Measurements from ENCODE around the gene SLC26A2. TPM values are rescaled to one million over a fixed set of nuclear protein-coding genes. Genes with fewer than 3 reads are reported as not detected.

SLC26A2 gene
- total and polyA plus RNA-seq, 2 of the 8 experiments (the other 6 are each of a cell fraction or from before 2014, with no cell fraction given) = 3.7 to 11.4 TPM

DNA sequence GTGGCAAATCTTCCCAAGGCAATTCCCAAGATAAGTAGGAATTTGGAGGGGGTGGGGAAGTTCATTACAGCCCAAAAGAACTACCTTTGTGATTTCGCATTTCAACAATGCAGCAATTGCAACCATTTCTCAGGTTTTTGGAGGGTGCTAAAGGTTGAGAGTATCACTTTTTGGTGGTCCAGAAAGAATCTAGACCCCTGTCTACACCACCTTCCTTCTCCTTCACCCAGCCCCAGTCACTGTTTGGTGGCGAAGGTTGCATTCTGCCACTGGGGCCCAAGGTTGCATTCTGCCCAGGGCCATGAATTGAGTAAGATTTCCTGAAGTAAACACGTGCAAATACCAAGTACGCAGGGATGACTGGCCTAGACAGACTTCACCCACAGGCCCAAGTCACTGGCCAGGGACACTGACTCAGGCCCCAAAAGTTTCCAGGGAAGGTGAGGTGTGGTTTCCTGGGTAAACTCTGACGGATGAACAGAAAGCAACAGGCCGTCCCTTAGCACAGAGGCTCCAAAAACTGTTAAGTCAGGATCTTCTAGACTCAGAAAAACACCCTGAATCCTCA is 21.7 kb upstream of the SLC26A2 start:
- H2BK120ac ChIP-seq (replicated peaks; ENCODE audit: low read depth, low read length) = no peak overlapping the region
- no peaks in the 10 kb centered on the region for H3K23me2 ChIP-seq (ENCODE audit: low read depth, low read length)
- H3K18ac ChIP-seq (ENCODE audit: extremely low read depth, low read length) = no peak overlapping the region
- no peak overlapping the region for H3K4ac ChIP-seq (replicated peaks; ENCODE audit: insufficient read length, low read depth, low read length)
- H3K4me3 ChIP-seq (ENCODE audit: extremely low read depth in 1 of 4, insufficient read depth in 2 of 4, low read depth in 3 of 4, low read length in 4 of 4) = no peak overlapping the region
- H3K4me1 ChIP-seq (replicated peaks in 1 of 4; ENCODE audit: control insufficient read depth in 3 of 4, insufficient read depth in 4 of 4, low read length in 3 of 4) = peaks cover 0 to 3% (median 1%) of the 10 kb centered on the region in 4 experiments; a peak in 1 of 7 replicates
- no peak overlapping the region for H3K56ac ChIP-seq (replicated peaks; ENCODE audit: insufficient read length, low read depth, low read length)
- DNase-seq (ENCODE audit: low read depth in 1 of 2, low spot score in 2 of 2) (no peak), FAIRE-seq (no peak)
- no peak overlapping the region for H2AFZ ChIP-seq (ENCODE audit: low read length)
- no peak overlapping the region for H3K9ac ChIP-seq (replicated peaks in 1 of 4; ENCODE audit: extremely low read depth in 1 of 4, low read depth in 3 of 4, low read length in 3 of 4)
- ChIA-PET POLR2A (ENCODE audit: partially characterized antibody) (no interaction called here), CTCF (ENCODE audit: partially characterized antibody) (interaction anchor here (1.0 to 1.3 kb wide), 4 partner anchors 10 to 77 kb away, joined by 3 to 9 read pairs (median 4); no protein-coding TSS in a partner anchor)
- no peak overlapping the region for H3K23ac ChIP-seq (ENCODE audit: insufficient read length)
- H3K27me3 ChIP-seq (replicated peaks in 1 of 4; ENCODE audit: control insufficient read depth in 3 of 4, extremely low read depth in 1 of 4, insufficient read depth in 3 of 4, low read length in 3 of 4) = no peaks in the 10 kb centered on the region
- H3K79me1 ChIP-seq (ENCODE audit: low read depth, low read length) = no peaks in the 10 kb centered on the region
- H2BK12ac ChIP-seq (ENCODE audit: low read depth, low read length) = 0 out of 2 replicates have a peak overlapping the region, but pooled peaks have one; percentile 62
- H3K36me3 ChIP-seq (ENCODE audit: control insufficient read depth in 2 of 4, insufficient read depth in 4 of 4, low read length in 3 of 4) = no peaks in the 10 kb centered on the region
- H3K9me3 ChIP-seq (ENCODE audit: insufficient read depth in 2 of 2, low read depth in 1 of 2, low read length in 1 of 2) = no peaks in the 10 kb centered on the region
- H4K20me1 ChIP-seq (replicated peaks in 1 of 2; ENCODE audit: control insufficient read depth in 1 of 2, insufficient read depth in 2 of 2, low read length in 2 of 2) = no peaks in the 10 kb centered on the region
- H4K91ac ChIP-seq (replicated peaks; ENCODE audit: insufficient read length, low read length) = no peak overlapping the region
- no peaks in the 10 kb centered on the region for H3K79me2 ChIP-seq (ENCODE audit: control insufficient read depth in 1 of 2, insufficient read depth in 2 of 2, low read length in 2 of 2)
- no peak overlapping the region for H2BK20ac ChIP-seq (ENCODE audit: low read length)
- no peak overlapping the region for H3K4me2 ChIP-seq (ENCODE audit: insufficient read depth in 1 of 2, low read depth in 2 of 2, low read length in 2 of 2)
- no peak overlapping the region for H4K5ac ChIP-seq (ENCODE audit: insufficient read length, low read depth, low read length)
- H3K27ac ChIP-seq (ENCODE audit: low read depth, low read length) = no peak overlapping the region
- H2BK15ac ChIP-seq (ENCODE audit: low read length) = no peak overlapping the region
- H4K8ac ChIP-seq (ENCODE audit: extremely low read depth, insufficient read depth, low read length) = no peak overlapping the region; the same call in 1 of the 2 replicates
- no peak overlapping the region for H3K14ac ChIP-seq (ENCODE audit: insufficient read length)
- H2BK5ac ChIP-seq (ENCODE audit: low read depth, low read length) = no peak overlapping the region
- H2AK5ac ChIP-seq (ENCODE audit: low read depth, low read length) = no peak overlapping the region
- TF ChIP-seq BACH1 (IDR thresholded peaks at IDR 0.05; ENCODE audit: low read length) = no peak
- no peak for TF ChIP-seq MAFK (IDR thresholded peaks at IDR 0.05; ENCODE audit: low read depth, low read length)
- TF ChIP-seq PHF8 (conservative IDR thresholded peaks at IDR 0.05; ENCODE audit: low read depth, low read length) = no peak
- TF ChIP-seq CBX8 (IDR thresholded peaks at IDR 0.05; ENCODE audit: borderline replicate concordance, low read depth, low read length) = no peak
- TF ChIP-seq NRF1 (IDR thresholded peaks at IDR 0.05; ENCODE audit: low read depth, low read length) = no peak
- WGBS, 2 experiments (ENCODE audit: extremely low coverage in 1 of 2, insufficient coverage in 1 of 2, insufficient read length in 1 of 2, insufficient replicate concordance in 2 of 2, low coverage in 1 of 2, low lambda C conversion rate in 2 of 2, missing lambda C conversion rate in 1 of 2) = 78% methylated on average over 6 of the region's 6 CpGs; no CpG with 5 or more reads in 1 of the 2 experiments
